ENCODE results near the gene LGR5.

LGR5 gene

GRCh38 chr12:71438670-71439361 lies 782 bp upstream of the LGR5 start:
- Histone ChIP-seq H3K27me3 (ENCODE audit: insufficient read depth, low read depth, severe bottlenecking) (no peaks in the 10 kb centered on the region), H3K36me3 (peaks cover 3% of the 10 kb centered on the region; the same call in 1 of the 2 replicates), H3K4me3 (ENCODE audit: low read depth, low read length) (peak overlapping the region; percentile 75), H3K9me3 (ENCODE audit: severe bottlenecking) (peaks cover 12% of the 10 kb centered on the region), H3K27ac (peak overlapping the region; percentile 69)
- TF ChIP-seq CTCF (IDR thresholded peaks at IDR 0.05; ENCODE audit: low read depth, low read length), result no peak
- DNase-seq, result peak; percentile 18

- H3K27me3 ChIP-seq (ENCODE audit: insufficient read depth, low read depth, severe bottlenecking), result no peaks in the 10 kb centered on the region
- peaks cover 12% of the 10 kb centered on the region for H3K9me3 ChIP-seq (ENCODE audit: severe bottlenecking)
- H3K4me3 ChIP-seq (ENCODE audit: low read depth, low read length), result peak overlapping the region; percentile 75
Observed at GRCh38 chr12:71439362-71439612, 311 bp upstream of the LGR5 start.

GRCh38 chr12:71440345-71440762 lies 756 bp downstream of the LGR5 start:
- Histone ChIP-seq H3K36me3 (peaks cover 3% of the 10 kb centered on the region; the same call in 1 of the 2 replicates), H3K4me3 (ENCODE audit: low read depth, low read length) (peak overlapping the region; percentile 75), H3K27ac (peak overlapping the region; percentile 69), H3K9me3 (ENCODE audit: severe bottlenecking) (peaks cover 12% of the 10 kb centered on the region), H3K27me3 (ENCODE audit: insufficient read depth, low read depth, severe bottlenecking) (no peaks in the 10 kb centered on the region)
- DNase-seq, result no peak
- no peak for TF ChIP-seq CTCF (IDR thresholded peaks at IDR 0.05; ENCODE audit: low read depth, low read length)

More at GRCh38 chr12:71439362-71439612, 311 bp upstream of the LGR5 start:
- DNase-seq, result no peak
- no peak for TF ChIP-seq CTCF (IDR thresholded peaks at IDR 0.05; ENCODE audit: low read depth, low read length)
- Histone ChIP-seq H3K36me3 (peaks cover 3% of the 10 kb centered on the region; the same call in 1 of the 2 replicates), H3K27ac (peak overlapping the region; percentile 69)

GRCh38 chr12:71440763-71441748 lies 1.5 kb downstream of the LGR5 start:
- Histone ChIP-seq H3K9me3 (ENCODE audit: severe bottlenecking) (peaks cover 10% of the 10 kb centered on the region), H3K4me3 (ENCODE audit: low read depth, low read length) (peak overlapping the region; percentile 75), H3K27ac (no peak overlapping the region), H3K27me3 (ENCODE audit: insufficient read depth, low read depth, severe bottlenecking) (no peaks in the 10 kb centered on the region), H3K36me3 (peaks cover 5% of the 10 kb centered on the region)
- no peak for TF ChIP-seq CTCF (IDR thresholded peaks at IDR 0.05; ENCODE audit: low read depth, low read length)
- no peak for DNase-seq

- no peak overlapping the region for H3K4me3 ChIP-seq (ENCODE audit: low read depth, low read length)
- no peak for TF ChIP-seq CTCF (IDR thresholded peaks at IDR 0.05; ENCODE audit: low read depth, low read length)
- no peak for DNase-seq
- H3K27ac ChIP-seq, result no peak overlapping the region
- peaks cover under 1% of the 10 kb centered on the region for H3K9me3 ChIP-seq (ENCODE audit: severe bottlenecking)
- peaks cover 6% of the 10 kb centered on the region for H3K36me3 ChIP-seq
- H3K27me3 ChIP-seq (ENCODE audit: insufficient read depth, low read depth, severe bottlenecking), result no peaks in the 10 kb centered on the region
Observed at GRCh38 chr12:71441836-71442566, 2.4 kb downstream of the LGR5 start.

Measured in WERI-Rb-1 (cell line).